GM06990 (cell line): ENCODE data around the gene MINK1.

Experiments
- DNase-seq: peaks from one replicate; pipeline ENCODE4 v3.0.0-alpha.2; 2011; ENCODE audit not compliant: insufficient read length; ENCODE audit errors: extremely low read depth
- H3K27me3 ChIP-seq: replicated peaks from 2 replicates; pipeline ENCODE4 v1.6.0; 2011; ENCODE audit warnings: low read length; ENCODE audit not compliant: control insufficient read depth, insufficient read depth
- H3K36me3 ChIP-seq: 2 replicates; pipeline ENCODE4 v1.5.1; 2011; ENCODE audit warnings: low read length; ENCODE audit not compliant: control insufficient read depth, insufficient read depth
- H3K4me3 ChIP-seq: replicated peaks from 2 replicates; pipeline ENCODE4 v1.5.1; 2011; ENCODE audit warnings: low read depth, mild to moderate bottlenecking, control low read depth, low read length
- CTCF ChIP-seq: IDR thresholded peaks from 2 replicates; pipeline ENCODE4 v1.5.1; 2011; ENCODE audit warnings: low read length, control low read depth, mild to moderate bottlenecking, inconsistent platforms; ENCODE audit not compliant: insufficient read depth, poor library complexity, severe bottlenecking

The MINK1 gene

GRCh38 chr17:4838309-4838785, 5.2 kb downstream of the MINK1 start:
- no peak for TF ChIP-seq CTCF
- no peaks in the 10 kb centered on the region for H3K27me3 ChIP-seq
- no peak for DNase-seq
- no peak overlapping the region for H3K4me3 ChIP-seq
- peaks cover 9% of the 10 kb centered on the region for H3K36me3 ChIP-seq

GRCh38 chr17:4839221-4839620, 6.1 kb downstream of the MINK1 start:
- no peak for DNase-seq
- Histone ChIP-seq H3K27me3 (no peaks in the 10 kb centered on the region), H3K4me3 (no peak overlapping the region), H3K36me3 (peaks cover 9% of the 10 kb centered on the region)
- no peak for TF ChIP-seq CTCF

DNA sequence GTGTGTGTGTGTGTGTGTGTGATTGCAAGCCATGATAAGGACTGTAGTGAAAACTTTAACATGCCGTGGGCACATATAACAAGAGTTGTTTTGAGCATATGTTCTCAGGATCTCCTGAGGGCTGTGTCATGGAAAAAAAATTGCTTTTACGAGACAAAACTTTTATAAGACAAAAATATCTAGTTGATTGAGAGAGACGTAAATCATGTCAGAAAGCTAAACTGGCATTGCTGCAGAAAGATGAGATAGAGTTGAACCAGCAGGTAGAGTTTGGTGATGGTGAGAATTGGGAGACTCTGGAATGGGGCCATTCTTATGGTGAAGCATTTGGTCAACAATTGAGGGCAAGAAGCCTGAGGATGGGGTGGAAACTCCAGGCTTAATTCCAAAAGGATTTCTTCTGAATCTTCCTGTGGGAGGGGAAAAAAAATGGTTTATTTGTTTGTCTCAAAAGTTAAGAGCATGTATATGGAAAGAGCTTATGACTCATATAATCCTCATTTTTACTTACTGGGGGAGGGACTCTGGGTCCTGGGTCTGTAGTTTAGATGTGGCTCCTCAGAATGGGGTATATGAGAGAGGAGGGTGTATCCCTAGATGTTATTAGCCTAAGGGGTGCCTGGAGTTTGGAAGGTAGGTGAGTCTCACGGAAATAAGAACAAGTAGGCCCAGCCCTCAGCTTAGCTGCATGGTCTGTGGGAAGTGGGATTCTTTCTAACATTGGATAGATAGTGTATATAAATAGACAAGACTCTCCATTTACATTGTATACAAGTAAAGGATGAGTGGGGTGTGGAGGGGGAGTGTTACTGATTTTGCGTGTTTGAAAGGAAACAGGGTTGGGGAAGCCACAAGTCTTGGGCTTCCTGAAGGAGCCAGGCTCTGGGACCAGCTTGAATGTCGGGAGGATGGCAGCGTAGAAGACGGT, 7.1 kb downstream of the MINK1 start:
- Histone ChIP-seq H3K36me3 (peaks cover 9% of the 10 kb centered on the region), H3K4me3 (no peak overlapping the region), H3K27me3 (no peaks in the 10 kb centered on the region)
- no peak for TF ChIP-seq CTCF
- no peak for DNase-seq

DNA sequence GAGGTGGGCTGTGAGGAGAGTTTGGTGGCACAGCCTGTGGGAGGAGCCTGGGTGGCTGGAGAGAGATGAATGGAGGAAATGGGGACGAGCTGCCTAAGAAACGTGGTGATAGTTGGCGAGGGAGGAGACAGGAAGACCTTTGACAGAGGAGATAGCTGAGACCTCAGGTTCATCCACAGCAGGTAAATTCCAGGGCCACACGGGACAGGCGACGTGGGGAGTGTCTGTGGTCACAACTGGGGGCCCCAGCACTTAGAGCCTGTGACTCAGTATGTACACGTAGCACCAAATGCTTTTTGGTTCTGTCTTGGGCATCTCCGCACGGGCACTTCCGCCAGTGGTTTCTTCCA, 7.7 kb downstream of the MINK1 start:
- DNase-seq = no peak
- Histone ChIP-seq H3K27me3 (no peaks in the 10 kb centered on the region), H3K36me3 (peaks cover 9% of the 10 kb centered on the region), H3K4me3 (no peak overlapping the region)
- no peak for TF ChIP-seq CTCF

DNA sequence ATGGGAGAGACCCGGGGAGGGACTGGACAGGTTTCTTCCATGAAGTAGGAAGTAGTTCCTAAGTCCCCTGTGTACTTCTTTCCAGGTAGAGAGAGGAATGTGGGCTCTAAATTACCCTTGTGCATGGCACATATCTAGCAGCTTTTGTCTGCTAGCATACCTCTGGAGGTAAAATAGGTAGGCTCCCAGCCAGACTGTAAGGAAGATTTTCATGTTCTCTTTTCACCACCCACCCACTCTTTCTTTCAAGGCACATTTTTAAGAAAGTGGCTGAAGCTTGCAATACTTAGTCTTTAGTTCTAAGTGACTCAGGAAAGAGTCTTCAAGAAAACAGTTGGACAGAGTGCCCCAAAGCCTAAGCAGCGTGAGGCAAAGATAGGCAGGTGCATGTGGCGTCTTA, 9.2 kb downstream of the MINK1 start:
- Histone ChIP-seq H3K27me3 (no peaks in the 10 kb centered on the region), H3K4me3 (no peak overlapping the region), H3K36me3 (peaks cover 9% of the 10 kb centered on the region)
- no peak for DNase-seq
- no peak for TF ChIP-seq CTCF
